GM19463 (cell line): ENCODE data around the gene FIBIN.
"Not testable (repeated sequence)": the region's sequence is repeated elsewhere in the genome, so short reads cannot be mapped to it uniquely, and the experiment has no call there.

ENCODE experiments used
- ATAC-seq: cut with Tn5 transposase; IDR thresholded peaks from one replicate; pipeline ENCODE4 v1.9.1; 2021; ENCODE audit warnings: mild to moderate bottlenecking, moderate library complexity; ENCODE audit not compliant: unreplicated experiment

The FIBIN gene

DNA sequence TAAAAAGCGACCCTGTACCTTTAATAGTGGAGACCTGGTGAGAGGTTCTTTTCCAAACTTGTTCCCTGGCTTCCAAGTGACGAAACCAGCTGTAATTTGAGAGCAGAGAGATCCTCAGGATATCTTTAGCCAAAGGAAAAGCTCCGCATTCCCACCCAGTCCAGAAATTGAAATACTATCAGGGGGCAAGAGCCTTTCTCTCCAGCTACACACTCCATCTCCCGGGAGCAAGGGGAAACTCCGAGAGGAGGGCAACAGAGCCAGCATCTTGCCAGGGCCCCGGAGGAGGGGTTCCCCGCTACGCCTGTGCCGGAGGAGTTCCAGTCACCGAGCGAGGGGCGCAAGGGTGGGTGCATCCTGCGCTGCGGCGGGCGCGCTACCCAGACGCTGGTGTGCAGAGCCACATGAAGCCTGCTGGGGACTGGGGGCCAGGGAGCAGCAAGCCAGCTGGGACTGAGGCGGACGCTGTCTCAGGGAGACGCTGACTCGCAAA, at the start of gene FIBIN:
FIBIN (plus strand) TSS at position 148 of the 493 bp plus-strand sequence. CDS start 415 bp downstream, outside the sequence.
- ATAC-seq = no peak

- no peak for ATAC-seq
Observed at GRCh38 chr11:26944866-26945664, 48.8 kb upstream of the FIBIN start.

DNA sequence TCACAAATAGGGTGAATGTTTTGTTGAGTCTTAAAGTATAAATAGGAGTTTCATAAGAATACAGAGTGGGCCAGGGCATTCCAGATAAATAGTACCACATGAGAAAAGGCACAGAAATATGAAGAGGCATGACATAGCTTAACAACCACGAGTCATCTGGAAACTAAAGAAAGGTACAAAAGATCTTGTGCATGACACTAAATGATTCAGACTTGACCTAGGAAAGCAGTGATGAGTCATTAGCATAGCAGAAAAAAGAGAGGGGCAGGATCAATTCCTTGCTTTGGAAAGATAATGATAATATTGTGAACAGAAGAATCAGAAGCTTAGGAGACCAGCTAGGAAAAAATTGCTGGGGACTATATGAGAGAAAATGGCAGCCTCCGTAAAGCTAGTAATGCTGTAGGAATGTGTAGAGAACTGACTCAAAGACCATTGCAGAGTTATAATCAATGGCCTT, 47.6 kb upstream of the FIBIN start:
- no peak for ATAC-seq

- no peak for ATAC-seq
Observed at GRCh38 chr11:26947379-26947844, 46.5 kb upstream of the FIBIN start.

DNA sequence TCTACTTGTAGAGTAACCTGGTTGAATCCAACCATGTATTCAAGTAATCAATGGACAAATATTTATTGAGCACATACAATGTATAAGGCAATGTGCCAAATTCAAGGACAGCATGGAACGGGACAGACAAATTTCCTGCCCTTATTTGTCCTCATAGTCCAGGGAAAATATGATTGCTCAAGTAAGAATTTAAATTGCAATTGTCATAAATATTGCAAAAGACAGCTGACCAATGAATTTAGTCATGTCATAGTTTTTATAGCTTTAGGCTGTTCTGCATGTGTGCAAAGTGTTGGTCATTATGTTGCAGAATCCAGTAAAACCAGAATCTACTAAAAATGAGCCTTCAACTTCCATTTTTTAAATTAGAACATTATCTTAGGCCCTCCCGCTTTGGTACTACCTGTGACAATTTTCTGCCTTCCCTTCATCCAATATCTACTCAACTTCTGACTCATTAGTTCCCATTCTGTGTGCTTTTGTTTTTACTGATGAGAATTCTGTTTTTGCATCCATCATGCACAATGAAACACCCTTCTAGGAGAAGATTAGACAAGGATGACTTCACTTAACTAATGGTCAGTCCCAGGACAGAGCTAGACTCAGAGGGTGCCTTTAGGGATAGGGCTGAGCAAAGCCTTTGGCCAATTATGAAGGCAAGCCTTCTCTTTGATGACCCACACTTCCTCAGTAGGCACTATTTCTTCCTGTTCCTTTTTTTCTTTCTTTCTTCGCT, 45.8 kb upstream of the FIBIN start:
- ATAC-seq = no peak

DNA sequence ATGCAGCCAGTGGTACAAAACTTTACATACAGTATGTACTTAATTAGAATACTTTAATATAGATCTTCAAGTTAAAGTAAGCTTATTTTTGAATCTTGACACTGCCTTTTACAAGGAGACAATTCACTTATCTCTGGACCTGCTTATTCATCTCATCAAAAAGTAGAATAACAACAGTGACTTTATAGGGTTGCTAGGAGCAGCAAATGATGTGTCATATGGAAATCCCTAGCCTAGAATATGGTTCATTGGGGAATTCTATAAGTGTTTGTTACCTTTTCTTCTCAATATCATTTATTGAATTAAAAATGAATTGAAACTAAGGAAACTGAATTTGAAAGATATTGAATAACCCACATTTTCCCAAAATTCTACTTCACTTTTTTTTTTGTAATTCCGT, 45.0 kb upstream of the FIBIN start:
- ATAC-seq = no peak

DNA sequence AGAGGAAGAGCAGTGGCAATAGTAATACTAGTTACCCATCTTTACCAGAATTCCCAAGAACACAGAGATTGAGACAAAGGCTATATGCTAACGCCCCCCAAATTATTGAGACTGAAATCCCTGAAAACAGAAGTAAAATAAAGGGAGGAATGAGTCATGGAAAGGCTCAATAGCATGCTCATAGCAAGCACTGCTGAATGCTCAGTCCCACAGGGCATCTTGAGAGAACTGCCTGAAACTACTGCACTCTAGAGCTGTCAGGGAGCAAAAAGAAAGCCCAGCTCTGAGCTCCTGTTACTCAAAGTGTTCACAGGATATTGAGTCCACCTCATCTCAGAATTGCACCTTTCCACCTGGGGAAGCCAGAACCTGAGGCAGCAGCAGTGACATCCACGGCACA, 44.1 kb upstream of the FIBIN start:
- ATAC-seq = no peak

DNA sequence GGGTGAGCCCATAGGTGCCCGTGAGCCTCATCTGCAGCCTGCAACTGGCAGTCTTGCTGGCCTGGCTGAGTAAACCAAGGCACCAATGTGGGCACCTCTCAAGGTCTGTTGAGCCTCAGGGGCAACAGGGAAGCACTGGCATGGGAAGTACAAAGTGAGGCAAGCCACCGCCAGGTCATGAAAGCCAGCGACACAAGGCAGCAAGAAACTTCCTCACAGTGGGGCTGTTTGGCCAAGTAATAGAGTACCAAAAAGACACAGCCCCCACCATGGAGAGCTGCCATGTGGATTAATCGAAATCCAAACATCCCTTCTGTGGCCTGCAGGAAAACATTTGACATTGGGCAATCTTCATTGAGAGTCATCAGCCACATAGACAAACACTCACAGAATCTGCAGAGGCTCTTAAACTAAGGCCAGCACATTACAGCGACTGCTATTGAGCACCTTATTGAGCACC, 43.6 kb upstream of the FIBIN start:
- no peak for ATAC-seq

GRCh38 chr11:26951809-26952515, 42.0 kb upstream of the FIBIN start:
- no peak for ATAC-seq

DNA sequence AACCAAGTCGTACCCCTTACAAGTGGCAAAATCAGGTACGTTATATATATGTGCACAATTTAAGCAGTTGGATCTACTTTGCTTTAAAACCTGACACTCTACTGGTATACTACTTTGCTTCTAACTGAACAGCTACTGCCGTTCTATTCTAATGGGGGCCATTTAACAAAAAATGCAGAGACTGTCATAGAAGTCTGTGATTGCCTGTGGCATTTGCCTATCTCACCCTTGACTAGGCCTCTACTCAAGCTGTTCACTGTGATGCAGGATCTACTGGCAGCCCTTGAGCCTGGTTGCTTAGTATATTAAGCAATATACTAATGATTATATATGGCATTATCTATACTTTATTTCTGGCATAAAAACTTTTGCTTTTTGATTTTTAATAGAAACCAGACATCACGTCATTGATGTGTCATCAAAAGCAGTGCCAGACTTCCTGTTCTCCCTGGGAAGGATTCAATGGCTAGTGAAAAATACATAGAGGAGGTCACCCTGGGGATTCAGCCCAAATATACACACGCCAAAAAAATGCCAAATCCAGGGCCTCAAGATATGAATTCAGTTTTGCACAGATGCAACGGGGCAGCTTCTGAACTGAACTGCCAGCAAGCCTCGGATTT, 40.0 kb upstream of the FIBIN start:
- no peak for ATAC-seq

- no peak for ATAC-seq
Observed at GRCh38 chr11:26958005-26958701, 35.8 kb upstream of the FIBIN start.

GRCh38 chr11:26958702-26959049, 35.2 kb upstream of the FIBIN start:
- ATAC-seq = no peak

DNA sequence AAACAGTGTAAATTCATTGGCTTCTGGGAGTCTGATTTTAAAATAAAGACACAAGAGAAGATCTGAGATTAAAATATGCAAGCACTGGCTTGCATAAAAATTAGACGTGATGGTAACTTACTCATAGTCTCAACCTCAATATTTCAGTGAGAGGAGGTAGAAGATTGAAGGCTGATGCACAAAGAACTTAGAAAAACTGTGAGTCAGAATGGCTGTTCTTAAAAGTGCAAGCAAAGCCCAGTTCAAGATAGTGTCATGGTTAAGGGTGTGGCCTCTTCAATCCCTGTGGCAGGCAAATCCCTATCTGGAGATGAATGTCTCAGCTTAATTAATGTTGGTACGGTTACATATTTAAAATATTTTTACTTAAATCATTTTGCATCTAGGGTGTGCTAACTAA, 33.6 kb upstream of the FIBIN start:
- ATAC-seq = no peak

GRCh38 chr11:26963764-26964163, 30.1 kb upstream of the FIBIN start:
- no peak for ATAC-seq

- no peak for ATAC-seq
Observed at GRCh38 chr11:26964339-26964738, 29.6 kb upstream of the FIBIN start.

GRCh38 chr11:26964847-26965485, 28.9 kb upstream of the FIBIN start:
- ATAC-seq = not testable (repeated sequence)

DNA sequence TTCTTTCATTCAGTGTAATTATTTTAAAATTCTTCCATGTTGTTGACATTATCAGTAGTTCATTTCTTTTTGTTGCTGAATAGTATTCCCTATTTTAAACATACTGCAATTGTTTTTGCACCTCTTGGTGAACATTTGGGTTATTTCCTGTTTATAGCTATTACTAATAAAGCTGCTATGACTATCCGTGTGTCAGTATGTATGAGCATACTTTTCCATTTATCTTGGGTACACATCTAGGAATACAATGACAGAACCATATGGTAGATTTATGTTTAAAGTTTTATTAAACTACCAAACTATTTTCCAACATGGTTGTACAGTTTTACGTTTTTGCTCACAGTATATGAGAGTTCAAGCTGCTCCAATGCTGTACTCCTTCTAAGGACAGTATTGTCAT, 22.0 kb upstream of the FIBIN start:
- ATAC-seq = no peak

DNA sequence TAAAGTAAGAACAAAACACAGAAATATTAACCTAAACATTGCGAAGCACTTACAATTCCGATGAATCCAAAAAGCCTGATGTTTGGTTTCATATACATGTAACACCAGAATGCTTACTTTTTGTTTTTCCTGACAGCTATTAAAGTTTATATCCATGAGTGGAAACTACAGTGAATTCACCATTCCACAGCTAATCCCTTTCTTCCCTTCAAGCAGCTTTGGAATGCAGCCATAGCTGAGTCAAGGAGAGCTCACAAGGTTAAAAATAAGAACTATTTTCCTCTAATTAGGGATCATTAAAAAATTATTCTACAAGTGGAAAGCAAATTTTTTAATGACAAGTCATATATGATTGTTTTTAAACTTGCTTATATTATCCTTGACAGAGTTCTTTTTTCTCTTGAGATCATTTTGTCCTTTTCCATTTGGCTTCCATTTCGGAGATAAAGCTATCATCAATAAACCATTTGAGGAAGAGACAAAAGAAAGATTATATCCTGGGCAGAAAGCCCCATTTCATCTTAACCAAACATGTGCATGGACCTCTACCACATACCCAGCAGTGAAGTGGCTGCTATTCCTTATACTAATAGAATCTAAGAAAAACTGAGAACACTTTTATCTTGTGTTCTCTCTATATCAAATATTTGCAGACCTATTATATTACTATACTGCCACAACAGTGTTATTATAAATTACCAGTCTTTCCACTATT, 19.7 kb upstream of the FIBIN start:
- no peak for ATAC-seq

GRCh38 chr11:26974996-26975395, 18.9 kb upstream of the FIBIN start:
- ATAC-seq = no peak
